HFF-Myc (cell line): ENCODE measurements around the gene ADGRD1.

Source experiments
- DNase-seq: peaks from one replicate; pipeline ENCODE4 v3.0.0-alpha.2; 2011; ENCODE audit warnings: low read depth; ENCODE audit errors: extremely low read depth
- H3K4me3 ChIP-seq: replicated peaks from 2 replicates; pipeline ENCODE4 v1.5.1; 2011; ENCODE audit warnings: low read depth, mild to moderate bottlenecking, control low read depth, low read length
- CTCF ChIP-seq: IDR thresholded peaks from 2 replicates; pipeline ENCODE4 v1.5.1; 2012; ENCODE audit warnings: mild to moderate bottlenecking, low read depth, low read length, control low read depth; ENCODE audit errors: missing control alignments

The ADGRD1 gene

GRCh38 chr12:130948751-130949150 lies 5.0 kb upstream of the ADGRD1 start:
- TF ChIP-seq CTCF: no peak
- no peak for DNase-seq

GRCh38 chr12:130949806-130950205 lies 3.9 kb upstream of the ADGRD1 start:
- H3K4me3 ChIP-seq: no peak overlapping the region
- TF ChIP-seq CTCF: no peak
- DNase-seq: no peak

More at GRCh38 chr12:130948751-130949150, 5.0 kb upstream of the ADGRD1 start:
- H3K4me3 ChIP-seq: no peak overlapping the region

- no peak for TF ChIP-seq CTCF
- H3K4me3 ChIP-seq: no peak overlapping the region
- DNase-seq: no peak
Measured at GRCh38 chr12:130951636-130952035, 2.1 kb upstream of the ADGRD1 start.

- TF ChIP-seq CTCF: no peak
- no peak overlapping the region for H3K4me3 ChIP-seq
- no peak for DNase-seq
Measured at GRCh38 chr12:130952171-130952954, 1.3 kb upstream of the ADGRD1 start.

GRCh38 chr12:130954544-130954831 lies 781 bp downstream of the ADGRD1 start:
- no peak for DNase-seq
- H3K4me3 ChIP-seq: no peak overlapping the region
- no peak for TF ChIP-seq CTCF

GRCh38 chr12:130955238-130955816 lies 1.6 kb downstream of the ADGRD1 start:
- no peak for TF ChIP-seq CTCF
- no peak overlapping the region for H3K4me3 ChIP-seq
- no peak for DNase-seq
